TTC549 (cell line): ENCODE results near the gene ATOH8.

Experiments
- FAIRE-seq: peaks from 2 replicates; lab custom pipeline; 2012; peaks lifted over from hg19 to GRCh38; lab: Jason Lieb, UNC

Gene ATOH8

DNA sequence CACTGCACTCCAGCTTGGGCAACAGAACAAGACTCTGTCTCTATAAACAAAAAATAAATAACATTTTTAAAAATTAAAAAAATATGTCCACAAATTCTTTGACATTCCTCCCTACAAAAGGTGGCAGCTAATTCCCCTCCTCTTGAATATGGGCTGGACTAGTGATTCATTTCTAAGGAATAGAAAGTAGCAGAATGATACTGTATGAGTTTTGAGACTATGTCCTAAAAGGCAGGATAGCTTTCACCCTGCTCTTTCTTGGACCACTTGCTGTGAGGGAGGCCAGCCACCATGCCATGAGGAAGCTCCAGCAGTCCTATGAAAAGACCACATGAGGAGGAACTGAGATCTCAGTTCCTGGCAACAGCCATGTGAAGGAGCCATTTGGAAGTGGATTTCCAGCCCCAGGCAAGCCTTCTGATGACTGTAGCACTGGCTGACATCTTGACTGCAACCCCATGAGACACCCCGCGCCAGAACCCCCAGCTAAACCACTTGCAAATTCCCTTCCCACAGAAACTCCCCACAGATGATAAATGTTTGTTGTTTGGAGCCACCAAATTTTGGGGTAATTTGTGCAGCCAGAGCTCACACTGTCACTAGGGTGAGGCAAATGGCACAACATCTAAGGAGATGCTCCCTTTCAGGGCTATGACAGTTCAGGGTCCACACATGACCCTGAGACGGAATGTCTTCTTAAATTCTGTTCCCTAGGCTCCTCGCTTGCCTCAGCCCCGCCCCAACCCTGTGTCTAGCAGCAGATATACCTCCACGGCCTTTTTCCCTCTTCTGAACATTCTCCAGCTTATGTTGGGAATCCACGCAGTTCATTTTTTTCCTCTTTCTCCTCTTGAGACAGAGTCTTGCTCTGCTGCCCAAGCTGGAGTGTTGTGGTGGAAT is 17.1 kb upstream of the ATOH8 start:
- FAIRE-seq, result no peak

DNA sequence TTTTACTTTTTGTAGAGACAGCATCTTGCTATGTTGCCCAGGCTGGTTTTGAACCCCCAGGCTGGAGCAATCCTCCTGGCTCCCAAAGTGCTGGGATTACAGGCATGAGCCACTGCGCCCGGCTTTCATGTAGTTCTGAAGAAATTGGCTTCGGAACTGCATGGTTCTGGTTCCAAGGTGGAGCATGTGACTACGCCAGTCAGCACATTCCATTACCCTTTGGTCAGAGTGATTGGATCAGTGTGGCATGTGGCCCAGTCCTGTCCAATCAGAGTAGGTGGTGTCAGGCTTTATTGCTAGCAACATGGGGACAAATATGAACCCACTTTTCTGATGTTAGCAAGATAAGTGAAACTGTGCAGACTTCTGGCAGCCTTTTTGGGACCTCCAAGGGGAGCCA is 16.3 kb upstream of the ATOH8 start:
- FAIRE-seq, result no peak

DNA sequence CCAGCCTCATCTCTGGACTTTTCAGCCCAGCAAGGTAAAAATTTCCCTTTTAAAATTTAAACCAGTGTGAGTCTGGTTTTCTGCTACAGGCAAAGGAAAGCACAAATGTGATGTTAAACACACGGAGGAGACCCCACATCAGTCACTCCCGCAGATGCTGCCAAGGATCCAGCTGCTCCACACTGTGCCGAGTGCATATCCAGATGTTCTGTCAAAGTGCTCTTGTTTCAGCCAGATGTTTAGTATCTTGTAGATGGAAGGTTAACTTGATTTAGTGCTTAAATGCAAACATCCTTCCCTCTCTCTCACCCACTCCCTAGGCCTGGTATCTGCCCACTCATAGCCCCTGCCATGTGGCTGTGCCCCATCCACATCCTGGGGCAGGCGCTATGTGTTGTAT is 15.8 kb upstream of the ATOH8 start:
- no peak for FAIRE-seq

DNA sequence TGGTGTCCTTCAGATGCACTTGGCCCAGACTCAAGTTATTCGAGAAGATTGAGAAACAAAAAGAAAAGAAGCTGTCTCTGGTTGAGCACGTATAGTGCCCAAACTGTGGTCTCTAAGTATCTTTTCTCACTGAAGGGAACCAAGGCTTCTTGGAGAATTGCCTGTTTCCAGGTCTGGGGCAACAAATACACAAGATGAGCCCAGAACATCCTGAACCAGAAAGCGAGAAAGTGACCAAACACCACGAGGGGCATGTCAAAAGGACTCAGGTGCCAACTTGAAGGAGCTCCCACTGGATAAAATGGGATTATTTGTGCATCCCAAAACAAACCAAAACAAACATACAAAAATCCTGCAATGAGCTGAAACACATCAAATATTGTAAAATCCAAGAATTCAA is 13.6 kb upstream of the ATOH8 start:
- FAIRE-seq, result no peak

DNA sequence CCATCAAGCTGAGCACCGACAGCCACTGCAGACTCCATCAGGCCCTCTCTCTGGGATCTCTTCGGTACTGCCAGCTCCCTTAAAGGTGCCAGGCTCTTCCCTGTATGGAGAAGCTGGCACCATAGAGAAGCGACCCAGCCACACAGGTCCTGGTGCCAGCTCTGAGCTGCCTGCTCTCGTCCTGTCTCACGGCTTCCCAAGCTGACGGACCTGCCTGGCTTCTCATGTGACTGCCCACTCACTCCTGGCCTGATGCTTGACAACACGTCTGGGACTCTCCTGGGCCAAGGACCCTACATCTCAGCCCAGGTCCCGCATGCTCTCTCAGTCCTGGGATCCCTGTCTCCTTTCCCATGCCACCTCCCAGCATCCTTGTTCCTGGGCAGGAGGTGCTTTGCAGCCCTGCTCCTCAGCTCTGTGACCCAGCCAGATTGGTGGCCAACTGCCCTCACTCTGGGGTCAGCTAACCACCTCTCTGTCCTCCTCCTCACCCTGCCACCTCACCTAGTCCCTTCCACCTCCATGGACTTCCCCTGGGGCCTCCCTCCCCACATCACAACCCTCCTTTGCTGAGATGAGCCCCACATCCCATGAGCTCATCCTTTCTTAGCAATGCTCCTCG is 12.5 kb upstream of the ATOH8 start:
- no peak for FAIRE-seq

DNA sequence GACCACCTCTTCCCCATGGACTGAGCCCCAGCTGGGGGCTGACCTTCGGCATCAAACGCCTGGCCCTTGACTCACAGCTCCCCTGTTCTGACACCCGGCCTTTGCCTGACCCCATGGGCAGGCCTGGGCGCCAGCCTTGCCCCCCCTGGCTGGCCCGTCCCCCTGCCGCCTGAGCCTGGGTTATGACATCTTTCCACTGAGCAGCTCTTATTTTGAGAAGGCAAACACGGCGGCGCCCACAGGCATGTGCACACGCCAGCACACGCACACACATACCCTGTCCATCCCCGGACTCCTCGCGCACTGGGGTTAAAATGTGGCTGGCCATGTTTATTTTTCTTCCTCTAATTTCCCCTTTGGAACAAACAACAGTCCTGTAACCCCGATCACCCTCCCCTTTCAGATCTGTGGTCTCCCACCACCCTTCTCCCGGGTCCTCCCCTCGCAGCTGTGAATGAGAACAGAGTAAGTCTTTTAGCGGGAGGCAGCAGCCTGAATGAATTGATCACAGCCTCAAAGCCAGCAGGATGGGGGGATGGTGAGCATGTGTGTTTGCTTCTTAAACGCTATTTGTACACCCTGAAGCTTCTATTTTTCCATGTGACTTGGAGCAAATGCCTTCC is 11.8 kb upstream of the ATOH8 start:
- no peak for FAIRE-seq

DNA sequence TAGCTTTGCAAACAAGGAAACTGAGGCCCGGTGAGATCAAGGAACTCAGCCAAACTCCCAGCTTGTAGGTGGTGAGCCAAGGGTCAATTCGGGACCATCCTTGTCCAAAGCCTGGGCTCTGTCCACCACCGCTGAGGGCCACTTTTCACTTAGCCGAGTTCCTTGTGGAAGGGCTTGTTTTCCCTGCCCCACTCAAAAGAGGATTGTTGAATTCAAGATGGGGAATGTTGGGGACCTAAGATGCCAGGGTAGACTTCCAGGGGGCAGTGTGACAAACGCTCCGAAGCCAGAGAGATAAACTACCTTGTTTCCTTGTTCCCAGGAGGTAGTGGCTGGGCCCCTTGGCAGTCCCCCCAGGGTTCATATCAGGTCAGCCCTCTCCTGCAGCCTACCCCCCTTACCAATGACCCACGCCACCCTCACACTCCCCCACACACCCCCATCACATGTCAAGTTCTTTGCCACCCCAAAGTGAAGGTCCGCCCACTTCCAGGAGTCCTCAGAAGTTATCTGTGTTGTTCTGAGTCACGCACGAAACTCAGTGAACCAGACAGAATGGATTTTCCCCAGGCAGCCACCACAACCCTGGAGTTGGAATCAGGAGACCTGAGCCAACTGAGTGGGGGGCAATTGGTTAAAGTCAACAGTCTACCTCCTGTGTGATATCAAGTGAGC is 10.3 kb upstream of the ATOH8 start:
- no peak for FAIRE-seq

DNA sequence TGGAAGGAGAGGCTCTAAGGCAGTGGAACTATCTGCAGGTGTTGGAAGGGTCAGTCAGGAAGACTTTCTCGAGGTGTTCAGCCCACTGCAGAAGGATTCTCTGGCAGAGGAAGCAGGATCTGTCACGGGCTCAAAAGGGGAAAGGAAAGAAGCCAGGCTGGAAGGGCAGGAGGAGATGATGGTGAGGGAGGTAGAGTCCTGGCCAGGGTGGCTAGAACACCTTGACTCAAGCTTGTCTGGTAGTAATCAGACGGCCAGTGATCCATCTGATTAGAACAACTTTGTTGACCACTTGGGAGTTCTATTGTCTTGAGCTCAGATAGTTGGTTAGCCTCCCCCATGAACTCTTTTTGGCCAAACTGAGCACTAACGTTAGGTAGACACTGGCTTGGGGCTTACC is 9.7 kb upstream of the ATOH8 start:
- no peak for FAIRE-seq

DNA sequence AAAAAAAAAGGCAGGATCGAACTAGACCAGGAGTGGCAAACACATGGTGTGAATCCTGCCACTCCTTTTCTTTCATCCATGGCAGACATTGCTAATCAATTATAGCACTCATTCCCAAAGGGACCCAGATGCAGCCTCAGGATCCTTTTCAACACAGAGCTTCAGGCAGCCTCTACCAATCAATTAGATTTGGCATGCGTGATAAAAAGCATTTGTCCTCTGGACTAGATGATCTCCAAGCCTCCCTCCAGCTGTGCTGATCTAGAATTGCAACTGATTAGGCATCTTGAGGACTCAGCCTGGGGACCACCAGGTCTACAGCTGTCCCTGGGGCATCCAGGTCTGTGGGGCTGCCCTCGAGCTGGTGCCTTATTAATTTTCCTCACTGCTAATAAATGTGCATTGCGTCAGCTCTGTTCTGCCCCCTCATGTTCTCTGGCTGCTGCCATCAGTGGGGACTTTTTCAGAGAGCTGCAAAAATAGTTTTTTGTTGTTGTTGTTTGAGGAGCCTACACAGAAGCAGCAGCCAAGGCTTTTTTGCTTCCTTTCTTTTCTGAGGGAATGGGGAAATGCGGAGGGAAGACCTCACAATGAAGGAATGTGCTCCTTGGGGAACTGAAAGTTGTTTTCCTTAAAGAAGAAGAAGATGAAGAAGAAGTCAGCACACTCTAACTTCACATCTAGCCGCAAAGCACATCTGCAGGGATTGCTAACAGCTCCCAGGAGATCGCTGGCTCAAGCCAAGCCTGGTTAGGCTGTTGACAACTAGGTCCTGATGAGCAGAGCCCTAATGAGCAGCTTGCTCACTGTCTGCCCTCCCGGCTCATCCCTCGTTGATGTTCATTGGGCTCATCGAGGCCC is 8.8 kb upstream of the ATOH8 start:
- no peak for FAIRE-seq

DNA sequence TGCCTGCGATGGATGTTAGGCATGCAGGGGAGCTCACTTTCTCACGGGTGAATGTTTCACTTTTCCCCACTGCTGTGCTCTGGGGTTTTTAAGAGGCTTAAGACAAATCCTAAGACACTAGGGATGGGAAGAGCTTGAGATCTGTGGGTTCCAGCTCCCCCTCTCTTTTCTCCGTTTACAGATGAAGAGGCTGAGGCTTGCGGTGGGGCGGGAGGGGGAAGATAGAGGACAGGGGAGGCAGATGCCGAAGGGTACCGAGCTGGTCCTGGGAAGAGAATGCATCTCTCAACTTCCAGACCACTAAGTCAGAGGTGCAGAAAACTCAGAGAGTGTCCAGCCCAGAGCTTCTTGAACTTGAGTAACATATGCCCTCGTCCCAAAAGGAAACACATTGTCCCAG is 8.2 kb upstream of the ATOH8 start:
- FAIRE-seq, result no peak

DNA sequence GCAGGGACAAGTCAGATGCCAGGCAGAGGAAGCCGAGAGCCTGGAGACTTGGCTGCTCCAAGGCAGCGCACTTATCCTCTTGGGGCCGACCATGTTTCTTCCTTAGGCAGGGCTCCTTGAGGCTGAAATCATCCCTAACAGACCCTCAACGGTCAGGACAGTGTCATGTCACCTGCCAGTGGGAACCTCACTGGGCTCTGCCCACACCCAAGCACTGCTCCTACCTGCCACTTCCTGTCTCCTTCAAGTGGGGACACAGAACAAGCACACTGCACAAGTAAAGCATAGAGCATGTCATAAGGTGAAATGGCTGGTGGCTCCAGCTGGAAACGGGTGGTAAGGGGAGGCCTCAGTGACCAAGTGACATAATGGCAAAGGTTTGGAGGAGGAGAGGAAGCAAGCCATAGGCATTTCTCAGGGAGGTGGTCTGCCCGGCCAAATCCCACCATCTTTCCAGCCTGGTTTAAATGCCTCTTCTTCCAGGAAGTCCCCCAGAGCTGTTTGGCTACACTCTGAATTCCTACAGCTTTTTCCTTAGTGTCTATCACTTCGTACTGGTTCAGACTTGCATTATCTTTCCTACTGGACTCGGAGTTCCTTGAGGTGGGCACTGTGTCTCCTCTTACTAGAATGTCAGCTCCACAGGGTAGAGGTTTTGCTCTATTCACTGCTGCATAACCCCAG is 7.3 kb upstream of the ATOH8 start:
- no peak for FAIRE-seq

DNA sequence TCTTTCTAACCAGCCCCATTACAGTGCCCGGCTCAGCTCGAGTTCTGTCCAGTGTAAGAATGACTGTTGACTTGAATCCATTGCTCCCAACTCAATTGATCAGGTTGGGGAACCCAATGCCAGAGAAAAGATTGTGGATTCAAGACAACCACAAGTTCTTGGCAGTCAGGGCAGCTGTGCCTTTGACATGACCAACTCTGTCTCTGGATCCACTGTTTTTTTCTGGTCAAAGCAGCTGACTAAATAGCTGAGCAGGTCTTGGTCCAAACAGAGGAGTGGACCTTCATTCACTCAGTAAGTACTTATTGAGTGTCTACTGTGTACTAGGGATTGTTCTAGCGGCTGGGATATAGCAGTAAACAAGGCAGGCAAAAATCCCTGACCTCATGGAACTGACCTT is 6.3 kb upstream of the ATOH8 start:
- FAIRE-seq, result no peak

DNA sequence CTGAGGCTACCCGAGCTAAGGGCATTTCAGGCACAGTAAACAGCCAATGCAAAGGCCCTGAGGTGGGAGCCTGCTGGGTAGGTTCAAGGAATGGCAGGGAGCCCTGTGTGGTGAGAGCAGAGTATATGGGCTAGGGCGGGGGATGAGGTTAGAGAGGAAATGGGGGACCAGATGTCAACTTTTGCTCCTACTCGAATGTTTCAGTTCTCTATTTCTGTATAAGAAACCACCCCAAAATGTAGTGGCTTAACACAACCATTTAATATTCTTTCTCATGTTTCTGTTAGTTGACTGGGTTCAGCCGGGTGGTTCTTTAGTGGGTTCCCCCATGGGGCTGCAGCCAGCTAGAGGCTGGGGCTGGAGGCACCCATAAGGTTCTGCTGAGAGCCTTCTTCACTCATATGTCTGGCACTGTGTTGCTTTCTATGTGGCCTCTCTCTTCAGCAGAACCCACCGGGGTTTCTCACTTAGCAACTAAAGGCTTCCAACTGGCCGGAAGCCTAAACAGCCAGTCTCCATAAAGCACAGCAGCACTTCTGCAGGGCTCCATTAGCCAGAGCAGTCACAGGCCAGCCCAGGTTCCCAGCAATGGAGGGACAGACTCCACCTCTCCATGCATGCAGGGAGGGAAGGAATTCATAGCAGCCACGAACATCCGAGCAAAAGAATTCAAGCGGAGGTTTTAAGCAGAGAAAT is 5.6 kb upstream of the ATOH8 start:
- FAIRE-seq, result no peak

DNA sequence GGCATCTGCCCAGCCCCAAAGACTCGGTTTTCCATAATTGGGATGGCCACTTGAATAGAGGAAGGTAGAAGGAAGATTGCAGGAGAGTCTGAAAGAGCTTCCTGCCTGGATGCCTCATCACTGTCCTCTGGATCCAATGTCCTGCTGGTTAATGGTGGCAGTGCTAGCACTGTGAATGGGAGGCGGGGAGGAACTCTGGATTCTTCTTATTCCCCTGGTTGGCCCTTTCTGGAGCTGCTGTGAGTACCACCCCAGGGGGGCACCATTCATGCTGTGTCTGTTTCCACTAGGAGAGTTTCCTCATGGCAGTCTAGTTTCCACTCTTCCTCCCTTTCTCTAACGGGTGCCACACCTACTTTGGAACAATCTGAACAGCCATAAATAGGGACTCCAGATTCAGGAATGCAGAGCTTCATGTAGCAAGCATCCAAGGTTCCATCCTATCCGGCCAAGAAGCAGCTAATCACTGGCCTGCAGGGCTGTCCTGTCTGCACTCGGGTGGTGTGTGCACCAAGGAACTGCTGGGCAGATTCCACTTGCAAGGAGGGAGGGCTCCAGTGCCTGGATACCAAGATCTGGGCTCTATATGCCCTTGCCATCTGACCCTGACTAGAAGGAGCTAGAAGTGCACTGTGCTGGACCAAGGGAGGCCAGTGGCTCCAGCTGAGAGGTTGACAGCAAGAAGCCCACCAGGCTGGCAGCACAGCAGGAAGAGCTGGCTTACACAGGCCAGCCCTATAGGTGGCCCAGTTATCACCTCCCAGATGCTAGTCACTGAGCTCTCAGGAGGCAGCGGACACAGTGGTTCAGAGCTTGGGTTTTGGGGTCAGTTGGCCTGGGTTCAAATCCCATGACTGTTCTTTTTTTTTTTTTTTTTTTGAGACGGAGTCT is 4.6 kb upstream of the ATOH8 start:
- FAIRE-seq, result no peak

DNA sequence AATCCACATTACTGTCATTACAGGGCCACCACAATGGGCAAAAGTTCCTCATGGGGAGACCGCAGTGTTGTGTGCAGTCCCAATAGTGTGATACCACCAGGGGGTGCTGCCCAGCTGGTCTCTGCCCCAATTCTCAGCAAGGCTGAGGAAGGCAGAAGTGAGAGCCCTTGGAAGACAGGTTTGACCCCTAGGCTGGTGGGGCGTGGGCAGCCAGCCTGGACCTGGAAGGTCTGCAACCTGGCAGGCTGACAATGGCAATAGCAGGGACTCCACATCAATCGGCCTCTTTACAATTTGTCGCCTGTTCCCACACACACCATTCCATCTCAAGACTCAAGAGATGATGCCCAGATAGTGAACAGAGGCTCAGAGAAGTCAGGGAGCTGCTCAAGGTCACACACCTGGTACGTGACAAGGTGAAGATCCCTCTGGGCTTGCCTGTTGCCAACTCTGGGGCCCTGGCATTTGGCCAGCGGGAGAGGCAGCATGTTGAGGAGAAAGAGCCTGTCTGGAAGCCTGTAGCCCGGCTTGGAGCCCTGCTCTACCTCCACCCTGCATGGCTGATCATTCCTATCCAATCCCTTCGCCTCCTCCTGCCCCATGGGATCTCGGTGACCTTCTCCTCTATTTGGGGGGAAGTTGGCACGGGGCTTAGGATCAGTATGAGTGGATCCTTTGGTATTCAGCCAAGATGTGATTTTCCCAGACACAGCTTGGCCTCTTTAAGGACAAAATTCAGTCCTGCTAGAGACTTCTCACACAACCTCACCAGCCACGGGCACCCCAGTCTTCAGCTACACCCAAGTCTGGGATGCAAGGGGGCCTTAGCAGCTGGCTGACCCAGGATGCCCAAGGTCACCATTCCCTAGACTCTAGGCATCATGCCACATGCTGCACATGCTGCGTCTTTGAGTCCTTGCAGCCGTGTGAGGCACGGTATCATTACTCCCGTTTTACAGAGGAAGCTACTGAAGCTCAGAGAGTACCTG is 2.9 kb upstream of the ATOH8 start:
- FAIRE-seq, result no peak

DNA sequence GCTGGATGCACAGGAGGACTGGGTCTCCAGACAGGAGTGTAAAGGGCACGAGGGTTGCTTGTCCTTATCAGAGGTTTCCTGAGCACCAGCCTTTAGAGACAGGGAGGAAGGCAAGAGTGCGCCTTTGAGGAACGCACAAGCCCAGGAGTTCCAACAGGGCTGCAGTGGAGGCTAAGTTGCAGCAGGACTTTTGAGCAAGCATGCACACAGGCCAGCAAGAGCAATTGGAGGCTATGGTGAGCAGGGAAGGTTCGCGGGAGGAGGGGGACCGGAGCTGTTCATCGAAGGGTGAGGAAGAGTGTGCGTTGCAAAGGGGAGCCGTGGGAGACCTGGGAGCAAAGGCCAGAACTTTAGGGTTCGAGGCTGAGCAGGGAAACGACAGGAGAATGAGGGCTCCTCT is 2.2 kb upstream of the ATOH8 start:
- FAIRE-seq, result no peak

DNA sequence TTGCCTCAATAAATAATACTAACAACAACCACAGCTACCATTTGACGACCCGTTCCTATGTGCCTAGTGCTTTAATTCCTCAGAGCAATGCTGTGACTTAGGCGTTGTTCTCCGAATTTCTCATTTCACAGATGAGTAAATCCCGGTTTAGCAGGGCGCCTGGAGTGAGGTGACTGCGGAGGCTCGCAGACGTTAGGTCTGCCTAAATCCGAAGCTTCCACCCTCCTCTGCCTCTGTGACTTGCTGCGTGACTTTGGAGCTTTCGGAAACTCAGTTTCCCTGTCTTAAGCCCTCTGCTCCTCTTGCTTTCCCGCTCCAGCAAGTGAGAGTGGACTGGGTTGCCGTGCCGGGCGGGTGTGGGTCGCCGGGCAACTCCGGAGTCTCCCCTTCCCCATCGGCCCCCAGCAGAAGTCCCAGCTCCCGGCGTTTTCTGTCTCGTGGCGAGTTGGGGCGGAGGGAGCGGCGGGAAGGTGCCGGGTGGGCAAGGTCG is 711 bp upstream of the ATOH8 start:
- no peak for FAIRE-seq
